ENCODE measurements around the gene GPR61. TPM values are rescaled to one million over a fixed set of nuclear protein-coding genes. Genes with fewer than 3 reads are reported as not detected.

GPR61 gene
- total and polyA plus RNA-seq, 9 of the 15 experiments (the other 6 are each of a cell fraction or from before 2014, with no cell fraction given), result 0.04 to 1.1 (median 0.25) TPM; not detected in 4

DNA sequence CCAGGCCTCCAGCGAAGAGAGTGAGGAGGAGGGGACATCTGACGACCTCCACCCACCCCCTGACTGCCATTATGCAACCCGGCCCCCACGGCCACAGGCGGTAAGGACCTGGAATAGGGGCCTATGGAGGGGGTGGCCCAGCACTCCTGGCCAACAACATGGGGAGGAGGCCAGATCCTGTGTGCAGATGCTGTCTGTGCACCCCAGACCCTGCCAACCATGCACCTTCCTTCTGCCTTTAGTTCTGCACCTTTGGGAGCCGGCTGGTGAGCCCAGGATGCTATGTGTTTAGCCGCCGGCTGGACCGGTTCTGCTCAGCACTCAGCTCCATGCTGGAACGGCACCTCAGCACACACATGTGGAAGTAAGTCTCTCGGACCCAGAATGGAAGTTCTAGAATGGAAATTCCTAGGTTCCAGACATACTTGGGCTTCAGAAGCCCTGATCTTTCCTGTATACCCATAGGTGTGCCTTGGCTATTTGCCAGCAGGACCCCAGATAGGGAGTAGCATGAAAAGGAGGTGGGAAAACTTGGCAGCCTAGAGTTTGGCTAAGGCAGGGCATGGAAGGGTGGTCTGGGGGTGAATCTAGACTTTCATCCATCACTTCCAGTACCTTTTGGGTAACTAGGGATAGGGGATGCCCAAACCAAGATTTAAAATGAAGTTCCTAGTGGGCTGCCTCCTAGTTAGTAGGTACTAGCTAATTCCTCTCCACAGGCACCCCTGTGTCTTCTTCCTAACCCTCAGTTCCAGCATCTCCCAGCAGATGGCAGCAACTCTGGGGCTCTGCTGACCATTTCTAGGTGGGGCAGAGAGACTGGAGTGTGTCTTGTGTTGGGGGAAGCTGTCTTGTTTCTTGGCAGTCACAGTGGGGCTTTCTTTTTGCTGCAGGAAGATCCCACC is 49.4 kb upstream of the GPR61 start (continued):
- TF ChIP-seq ZNF79 (CRISPR knock-in tag; IDR thresholded peaks at IDR 0.05; ENCODE audit: low read depth) (no peak), U2AF2 (optimal IDR thresholded peaks at IDR 0.05; ENCODE audit: low read depth, low read length) (no peak), RBM22 (IDR thresholded peaks at IDR 0.05; ENCODE audit: low read depth, low read length, poor library complexity, severe bottlenecking) (no peak), LCOR (CRISPR knock-in tag; IDR thresholded peaks at IDR 0.05) (no peak), MAFG (tag; conservative IDR thresholded peaks at IDR 0.05) (no peak), NEUROD1 (IDR thresholded peaks at IDR 0.05; ENCODE audit: borderline replicate concordance, low read depth, low read length, partially characterized antibody) (peak; percentile 25)
- TF ChIP-seq, protein P1, sequence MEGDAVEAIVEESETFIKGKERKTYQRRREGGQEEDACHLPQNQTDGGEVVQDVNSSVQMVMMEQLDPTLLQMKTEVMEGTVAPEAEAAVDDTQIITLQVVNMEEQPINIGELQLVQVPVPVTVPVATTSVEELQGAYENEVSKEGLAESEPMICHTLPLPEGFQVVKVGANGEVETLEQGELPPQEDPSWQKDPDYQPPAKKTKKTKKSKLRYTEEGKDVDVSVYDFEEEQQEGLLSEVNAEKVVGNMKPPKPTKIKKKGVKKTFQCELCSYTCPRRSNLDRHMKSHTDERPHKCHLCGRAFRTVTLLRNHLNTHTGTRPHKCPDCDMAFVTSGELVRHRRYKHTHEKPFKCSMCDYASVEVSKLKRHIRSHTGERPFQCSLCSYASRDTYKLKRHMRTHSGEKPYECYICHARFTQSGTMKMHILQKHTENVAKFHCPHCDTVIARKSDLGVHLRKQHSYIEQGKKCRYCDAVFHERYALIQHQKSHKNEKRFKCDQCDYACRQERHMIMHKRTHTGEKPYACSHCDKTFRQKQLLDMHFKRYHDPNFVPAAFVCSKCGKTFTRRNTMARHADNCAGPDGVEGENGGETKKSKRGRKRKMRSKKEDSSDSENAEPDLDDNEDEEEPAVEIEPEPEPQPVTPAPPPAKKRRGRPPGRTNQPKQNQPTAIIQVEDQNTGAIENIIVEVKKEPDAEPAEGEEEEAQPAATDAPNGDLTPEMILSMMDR (IDR thresholded peaks at IDR 0.05 in 2 of 3, conservative IDR thresholded peaks at IDR 0.05 in 1 of 3; ENCODE audit: insufficient read depth in 2 of 3, low read depth in 1 of 3, low read length in 3 of 3), result peak; percentile 83 to 92 (median 89)

Data from K562 (cell line).